ENCODE data around the gene ASIC4. TPM values are rescaled to one million over a fixed set of nuclear protein-coding genes. Genes with fewer than 3 reads are reported as not detected.
A peak's percentile ranks its signal among the peaks of the same experiment; 100 is the strongest.

ASIC4 gene
- not detected for polyA plus RNA-seq

- no peak within 1 kb of the TSS for H3K27ac Mint-ChIP-seq
- DNase-seq: no peak
- H3K4me3 Mint-ChIP-seq: peak within 1 kb of the TSS in 1 of 5 donors; percentile 33
- peaks cover 0 to 3% (median 0%) of the 10 kb centered on the region in 3 donors for H3K36me3 Mint-ChIP-seq
- H3K27me3 Mint-ChIP-seq (ENCODE audit: low read depth in 3 of 3): peaks cover 21 to 31% (median 24%) of the 10 kb centered on the region in 3 donors
- H3K4me1 Mint-ChIP-seq: peaks cover 9 to 10% of the 10 kb centered on the region in 2 donors
- H3K9me3 Mint-ChIP-seq: peaks cover 0 to 3% (median 0%) of the 10 kb centered on the region in 6 donors
Observed at GRCh38 chr2:219514196-219514761, at the start of gene ASIC4. TSS of gene ASIC4 (plus strand) at chr2:219514482. CDS start at chr2:219514725, 243 bp downstream.

GRCh38 chr2:219465659-219466561, 48.4 kb upstream of the ASIC4 start:
- DNase-seq: no peak
- H3K4me3 Mint-ChIP-seq: no peak overlapping the region
- no peaks in the 10 kb centered on the region for H3K4me1 Mint-ChIP-seq
- no peak overlapping the region for H3K27ac Mint-ChIP-seq
- peaks cover 2% of the 10 kb centered on the region in 3 donors for H3K27me3 Mint-ChIP-seq (ENCODE audit: low read depth in 3 of 3)
- no peaks in the 10 kb centered on the region for H3K9me3 Mint-ChIP-seq
- no peaks in the 10 kb centered on the region for H3K36me3 Mint-ChIP-seq

GRCh38 chr2:219466816-219467735, 47.2 kb upstream of the ASIC4 start:
- Mint-ChIP-seq H3K27me3 (ENCODE audit: low read depth in 3 of 3) (peaks cover 0 to 2% (median 2%) of the 10 kb centered on the region in 3 donors), H3K4me1 (no peaks in the 10 kb centered on the region), H3K4me3 (no peak overlapping the region), H3K9me3 (no peaks in the 10 kb centered on the region), H3K36me3 (no peaks in the 10 kb centered on the region), H3K27ac (no peak overlapping the region)
- DNase-seq: no peak

- H3K27ac Mint-ChIP-seq: no peak overlapping the region
- H3K4me3 Mint-ChIP-seq: no peak overlapping the region
- DNase-seq: no peak
- no peaks in the 10 kb centered on the region for H3K4me1 Mint-ChIP-seq
- no peaks in the 10 kb centered on the region for H3K9me3 Mint-ChIP-seq
- H3K36me3 Mint-ChIP-seq: no peaks in the 10 kb centered on the region
- H3K27me3 Mint-ChIP-seq (ENCODE audit: low read depth in 3 of 3): peaks cover 0 to 2% (median 0%) of the 10 kb centered on the region in 3 donors
Observed at GRCh38 chr2:219467736-219468075, 46.6 kb upstream of the ASIC4 start.

- peaks cover 0 to 2% (median 0%) of the 10 kb centered on the region in 3 donors for H3K27me3 Mint-ChIP-seq (ENCODE audit: low read depth in 3 of 3)
- no peak overlapping the region for H3K4me3 Mint-ChIP-seq
- H3K27ac Mint-ChIP-seq: no peak overlapping the region
- no peaks in the 10 kb centered on the region for H3K9me3 Mint-ChIP-seq
- no peaks in the 10 kb centered on the region for H3K4me1 Mint-ChIP-seq
- no peak for DNase-seq
- H3K36me3 Mint-ChIP-seq: no peaks in the 10 kb centered on the region
Observed at GRCh38 chr2:219468410-219469185, 45.7 kb upstream of the ASIC4 start.

GRCh38 chr2:219469186-219469724, 45.0 kb upstream of the ASIC4 start:
- H3K4me1 Mint-ChIP-seq: no peaks in the 10 kb centered on the region
- no peak overlapping the region for H3K27ac Mint-ChIP-seq
- H3K4me3 Mint-ChIP-seq: no peak overlapping the region
- peaks cover 0 to 2% (median 0%) of the 10 kb centered on the region in 3 donors for H3K27me3 Mint-ChIP-seq (ENCODE audit: low read depth in 3 of 3)
- no peaks in the 10 kb centered on the region for H3K36me3 Mint-ChIP-seq
- H3K9me3 Mint-ChIP-seq: no peaks in the 10 kb centered on the region
- DNase-seq: no peak

- Mint-ChIP-seq H3K27ac (no peak overlapping the region), H3K9me3 (no peaks in the 10 kb centered on the region), H3K36me3 (no peaks in the 10 kb centered on the region), H3K4me3 (no peak overlapping the region), H3K27me3 (ENCODE audit: low read depth in 3 of 3) (peaks cover 0 to 2% (median 2%) of the 10 kb centered on the region in 3 donors), H3K4me1 (no peaks in the 10 kb centered on the region)
- DNase-seq: no peak
Observed at GRCh38 chr2:219470429-219470828, 43.9 kb upstream of the ASIC4 start.

- no peak for DNase-seq
- no peaks in the 10 kb centered on the region for H3K36me3 Mint-ChIP-seq
- H3K27ac Mint-ChIP-seq: no peak overlapping the region
- no peak overlapping the region for H3K4me3 Mint-ChIP-seq
- peaks cover 0 to 2% (median 2%) of the 10 kb centered on the region in 3 donors for H3K27me3 Mint-ChIP-seq (ENCODE audit: low read depth in 3 of 3)
- peaks cover 0 to 3% of the 10 kb centered on the region in 2 donors for H3K4me1 Mint-ChIP-seq
- no peaks in the 10 kb centered on the region for H3K9me3 Mint-ChIP-seq
Observed at GRCh38 chr2:219471476-219472371, 42.6 kb upstream of the ASIC4 start.

- no peaks in the 10 kb centered on the region for H3K9me3 Mint-ChIP-seq
- no peak for DNase-seq
- no peaks in the 10 kb centered on the region for H3K36me3 Mint-ChIP-seq
- H3K4me1 Mint-ChIP-seq: peaks cover 0 to 3% of the 10 kb centered on the region in 2 donors
- H3K4me3 Mint-ChIP-seq: no peak overlapping the region
- H3K27ac Mint-ChIP-seq: no peak overlapping the region
- peaks cover 0 to 4% (median 2%) of the 10 kb centered on the region in 3 donors for H3K27me3 Mint-ChIP-seq (ENCODE audit: low read depth in 3 of 3)
Observed at GRCh38 chr2:219472629-219473187, 41.6 kb upstream of the ASIC4 start.

GRCh38 chr2:219473511-219473910, 40.8 kb upstream of the ASIC4 start:
- no peak overlapping the region for H3K27ac Mint-ChIP-seq
- H3K4me1 Mint-ChIP-seq: peaks cover 0 to 3% of the 10 kb centered on the region in 2 donors
- H3K4me3 Mint-ChIP-seq: no peak overlapping the region
- H3K36me3 Mint-ChIP-seq: no peaks in the 10 kb centered on the region
- DNase-seq: no peak
- no peaks in the 10 kb centered on the region for H3K9me3 Mint-ChIP-seq
- H3K27me3 Mint-ChIP-seq (ENCODE audit: low read depth in 3 of 3): peaks cover 0 to 4% (median 2%) of the 10 kb centered on the region in 3 donors

GRCh38 chr2:219474285-219475060, 39.8 kb upstream of the ASIC4 start:
- no peak for DNase-seq
- peaks cover 0 to 3% of the 10 kb centered on the region in 2 donors for H3K4me1 Mint-ChIP-seq
- no peaks in the 10 kb centered on the region for H3K9me3 Mint-ChIP-seq
- H3K36me3 Mint-ChIP-seq: no peaks in the 10 kb centered on the region
- H3K27me3 Mint-ChIP-seq (ENCODE audit: low read depth in 3 of 3): peaks cover 0 to 4% (median 2%) of the 10 kb centered on the region in 3 donors
- no peak overlapping the region for H3K27ac Mint-ChIP-seq
- H3K4me3 Mint-ChIP-seq: no peak overlapping the region
